Natural killer cell (primary cell): ENCODE results near the gene CORO6. TPM values are rescaled to one million over a fixed set of nuclear protein-coding genes. Genes with fewer than 3 reads are reported as not detected.

Source experiments
- ATAC-seq, 3 donors: fragments of 150-1000 bp in 2 of 3; fragments of 200-7000 bp in 1 of 3; cut with Tn5 transposase; 1 replicate in 1 of 3; 2 replicates in 2 of 3; pipeline ENCODE4 v1.10.0; 2021; ENCODE audit warnings: mild to moderate bottlenecking in 2 of 3, moderate library complexity in 2 of 3
- DNase-seq, 2 donors: peaks; one replicate each; pipeline versions ENCODE4 v3.0.0 to v3.0.0-alpha.2; 2013 to 2021; ENCODE audit warnings: mixed read lengths in 1 of 2
- H3K27ac ChIP-seq: one replicate; pipeline ENCODE4 v1.5.1; 2013; ENCODE audit warnings: mild to moderate bottlenecking, low read length
- H3K27me3 ChIP-seq: one replicate; pipeline ENCODE4 v1.6.1; 2013; ENCODE audit warnings: low read length; ENCODE audit not compliant: control insufficient read depth, insufficient read depth
- H3K36me3 ChIP-seq: one replicate; pipeline ENCODE4 v1.6.1; 2013; ENCODE audit warnings: low read length; ENCODE audit not compliant: control insufficient read depth, insufficient read depth
- H3K4me1 ChIP-seq: one replicate; pipeline ENCODE4 v1.6.1; 2013; ENCODE audit warnings: low read length; ENCODE audit not compliant: control insufficient read depth, insufficient read depth
- H3K4me3 ChIP-seq: one replicate; pipeline ENCODE4 v1.5.1; 2013; ENCODE audit warnings: low read length
- H3K9me3 ChIP-seq: one replicate; pipeline ENCODE4 v1.6.1; 2013; ENCODE audit warnings: low read length; ENCODE audit not compliant: control insufficient read depth, insufficient read depth
- H3K27ac Mint-ChIP-seq, 2 donors: one replicate each; pipeline ENCODE4 v1.8.0; 2022; ENCODE audit warnings: mild to moderate bottlenecking in 2 of 2, mixed read lengths in 2 of 2, moderate library complexity in 1 of 2
- H3K27me3 Mint-ChIP-seq, 2 donors: one replicate each; pipeline ENCODE4 v1.8.0; 2022; ENCODE audit warnings: low read depth in 2 of 2, mixed read lengths in 2 of 2
- H3K36me3 Mint-ChIP-seq: one replicate; pipeline ENCODE4 v1.8.0; 2022; ENCODE audit warnings: mixed read lengths
- H3K4me1 Mint-ChIP-seq, 2 donors: one replicate each; pipeline ENCODE4 v1.8.0; 2022; ENCODE audit warnings: mixed read lengths in 2 of 2
- H3K4me3 Mint-ChIP-seq: one replicate; pipeline ENCODE4 v1.8.0; 2022; ENCODE audit warnings: mild to moderate bottlenecking, moderate library complexity, mixed read lengths
- H3K9me3 Mint-ChIP-seq, 2 donors: one replicate each; pipeline ENCODE4 v1.8.0; 2022; ENCODE audit warnings: mixed read lengths in 2 of 2
- CTCF ChIP-seq: fragments of 200-600 bp; IDR thresholded peaks from one replicate; pipeline ENCODE4 v1.8.0; 2022; ENCODE audit warnings: antibody characterized with exemption
- WGBS: methylation state at CpG from one replicate; pipeline ENCODE4 v1.1.7; 2013; ENCODE audit warnings: missing lambda C conversion rate; ENCODE audit not compliant: insufficient coverage; 5-methylcytosine and 5-hydroxymethylcytosine counted together
- intact Hi-C: fragments of 100-400 bp; cut with micrococcal nuclease; formaldehyde crosslinking; loops from one replicate; pipeline ENCODE4 v1.14.2; 2022
- total RNA-seq, 4 donors: library from RNA; stranded (reverse); fragments of 120-200 nt in 1 of 4; gene quantifications; one replicate each; pipeline versions ENCODE4 v1.2.3 to v1.2.4, GENCODE V29; 2013 to 2022

The CORO6 gene
- total RNA-seq, 3 donors from 2014 or later (not counting 1 experiment from before 2014, with no cell fraction given) = 2.4 to 18.7 (median 3.9) TPM

DNA sequence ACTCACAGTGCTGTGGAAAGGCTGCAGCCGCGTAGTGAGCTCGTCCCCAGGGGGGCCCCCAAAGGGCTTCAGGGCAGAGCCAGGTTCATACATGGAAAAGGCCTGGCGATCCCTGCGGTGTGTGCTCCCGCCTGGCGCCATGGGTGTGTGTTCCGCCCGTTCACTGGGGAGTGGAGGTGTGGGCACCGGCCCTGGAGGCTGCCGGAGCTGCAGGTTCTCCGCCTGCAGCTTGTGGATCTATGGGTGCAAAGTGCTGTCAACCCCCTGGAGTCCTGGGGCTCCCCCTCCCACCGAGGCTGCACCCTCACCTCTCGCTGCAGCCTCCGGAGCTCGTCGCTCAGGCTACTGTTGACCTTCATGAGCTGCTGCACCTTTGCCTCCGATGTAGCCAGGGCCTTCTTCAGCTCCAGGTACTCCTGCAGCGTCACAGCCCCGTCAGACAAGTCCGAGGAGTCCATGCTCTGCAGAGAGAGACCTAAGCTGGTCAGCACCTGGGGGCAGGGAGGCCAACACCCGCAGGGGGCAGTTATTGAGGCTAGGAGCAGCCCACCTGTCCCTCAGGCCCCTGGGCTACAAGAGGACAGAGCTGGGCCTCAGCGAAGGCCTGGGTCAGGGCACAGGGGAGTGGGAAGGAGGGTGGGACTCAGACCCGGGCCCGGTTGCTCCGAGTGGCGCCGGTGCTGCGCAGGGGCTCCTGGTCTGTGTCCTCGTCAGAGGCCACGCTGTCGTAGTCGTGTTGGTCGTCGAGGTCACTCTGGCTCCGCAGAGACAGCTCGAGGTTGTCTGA, 46.3 kb downstream of the CORO6 start:
- H3K36me3 ChIP-seq = peaks cover 57% of the 10 kb centered on the region
- TF ChIP-seq CTCF = no peak
- H3K27me3 ChIP-seq = no peaks in the 10 kb centered on the region
- Mint-ChIP-seq H3K4me1 (peaks cover 9% of the 10 kb centered on the region in 2 donors), H3K36me3 (no peaks in the 10 kb centered on the region), H3K27me3 (no peaks in the 10 kb centered on the region), H3K27ac (no peak overlapping the region), H3K4me3 (no peak overlapping the region), H3K9me3 (no peaks in the 10 kb centered on the region)
- H3K27ac ChIP-seq = no peak overlapping the region
- peaks cover 18% of the 10 kb centered on the region for H3K4me1 ChIP-seq
- DNase-seq (no peak), ATAC-seq (no peak)
- 95% methylated on average over 37 of the region's 37 CpGs for WGBS
- no peaks in the 10 kb centered on the region for H3K9me3 ChIP-seq
- intact Hi-C loops = no loop called here
- H3K4me3 ChIP-seq = no peak overlapping the region

DNA sequence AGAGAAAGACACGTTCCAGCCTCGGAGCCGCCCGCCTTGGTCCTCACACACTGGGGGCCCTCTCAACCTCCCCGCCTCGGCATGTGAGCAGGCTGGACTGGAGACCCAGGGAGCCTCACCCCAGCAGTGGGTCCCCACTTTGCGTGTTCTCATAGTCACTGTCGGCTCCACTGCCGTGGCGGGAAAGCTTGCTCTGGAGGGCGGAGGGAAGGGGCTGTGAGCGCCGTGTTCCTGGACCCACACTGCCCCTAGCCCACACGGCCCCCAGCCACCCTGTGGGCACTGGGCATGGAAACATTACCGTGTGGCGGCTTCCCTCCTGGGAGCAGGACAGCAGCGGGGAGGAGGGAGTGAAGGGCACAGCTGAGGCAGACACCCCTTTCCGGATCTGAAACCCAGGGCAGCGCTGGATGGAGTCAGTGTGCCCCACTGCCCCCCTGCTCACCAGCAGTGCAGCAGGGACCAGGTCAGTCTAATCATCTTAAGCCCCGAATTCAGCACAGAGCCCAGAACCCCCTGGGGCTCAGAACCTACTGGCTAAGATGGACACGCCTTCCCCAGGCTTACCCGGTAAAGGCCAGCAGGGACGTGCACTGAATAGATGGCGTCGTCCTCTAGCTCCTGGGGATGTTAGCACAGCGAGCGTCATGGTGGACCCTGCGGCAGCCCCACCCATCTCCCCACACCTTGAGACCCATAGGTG, 47.0 kb downstream of the CORO6 start:
- no peak overlapping the region for H3K27ac Mint-ChIP-seq

DNA sequence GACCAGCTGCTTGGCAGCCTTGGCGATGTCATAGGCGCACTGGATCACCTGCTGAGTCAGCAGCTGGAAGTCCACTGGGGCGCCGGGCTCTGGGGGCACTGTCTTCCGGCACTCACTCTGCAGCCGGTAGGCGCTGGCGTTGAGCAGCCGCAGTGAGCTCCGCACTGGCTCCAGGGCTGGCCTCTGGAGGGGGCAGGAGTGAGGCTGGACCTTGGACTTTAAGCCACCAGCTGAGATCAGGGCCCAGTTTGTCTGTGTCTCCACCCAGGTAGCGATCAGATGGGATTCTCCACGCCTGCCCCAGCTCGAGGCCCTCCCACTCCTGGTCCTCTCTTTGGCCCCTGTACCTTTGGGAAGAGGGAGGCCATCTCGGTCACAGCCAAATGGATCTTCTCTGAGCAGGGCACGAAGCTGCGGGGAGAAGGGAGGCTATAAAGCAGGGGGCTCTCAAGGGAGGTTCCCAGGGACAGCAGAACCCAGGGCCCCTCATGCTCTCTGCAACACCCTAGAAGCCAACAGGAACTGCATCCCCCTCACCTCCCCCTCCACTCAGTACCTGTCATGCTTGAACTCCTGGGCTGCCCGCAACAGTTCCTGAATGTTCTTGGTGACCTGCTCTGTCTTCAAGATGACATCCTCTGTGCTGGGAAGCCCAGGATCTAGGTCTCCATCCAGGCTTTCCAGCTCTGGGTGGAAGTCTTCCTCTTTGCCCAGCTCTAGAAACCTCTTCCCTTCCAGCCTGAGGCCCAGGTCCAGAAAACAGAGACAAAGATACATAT, 47.8 kb downstream of the CORO6 start:
- no peaks in the 10 kb centered on the region for H3K36me3 Mint-ChIP-seq
- intact Hi-C loops = no loop called here
- Histone ChIP-seq H3K4me1 (peaks cover 11% of the 10 kb centered on the region), H3K4me3 (no peak overlapping the region), H3K36me3 (peaks cover 52% of the 10 kb centered on the region), H3K27me3 (no peaks in the 10 kb centered on the region), H3K9me3 (no peaks in the 10 kb centered on the region), H3K27ac (no peak overlapping the region)
- DNase-seq = no peak
- 94% methylated on average over 17 of the region's 17 CpGs for WGBS
- peaks cover 8 to 11% of the 10 kb centered on the region in 2 donors for H3K4me1 Mint-ChIP-seq
- no peaks in the 10 kb centered on the region for H3K9me3 Mint-ChIP-seq
- H3K27ac Mint-ChIP-seq = peak overlapping the region in 1 of 2 donors; percentile 48
- ATAC-seq = no peak
- H3K27me3 Mint-ChIP-seq = no peaks in the 10 kb centered on the region
- no peak for TF ChIP-seq CTCF
- H3K4me3 Mint-ChIP-seq = no peak overlapping the region

More for the DNA sequence above, 47.0 kb downstream of the CORO6 start:
- peaks cover 14 to 16% of the 10 kb centered on the region in 2 donors for H3K4me1 Mint-ChIP-seq
- no peaks in the 10 kb centered on the region for H3K9me3 Mint-ChIP-seq
- no peak overlapping the region for H3K4me3 Mint-ChIP-seq
- H3K36me3 ChIP-seq = peaks cover 52% of the 10 kb centered on the region
- DNase-seq = no peak
- no peak overlapping the region for H3K27ac ChIP-seq
- intact Hi-C loops = no loop called here
- H3K4me1 ChIP-seq = peaks cover 18% of the 10 kb centered on the region
- WGBS = 94% methylated on average over 28 of the region's 28 CpGs
- H3K36me3 Mint-ChIP-seq = no peaks in the 10 kb centered on the region
- H3K9me3 ChIP-seq = no peaks in the 10 kb centered on the region
- no peak for ATAC-seq
- H3K27me3 ChIP-seq = no peaks in the 10 kb centered on the region
- TF ChIP-seq CTCF = no peak
- H3K27me3 Mint-ChIP-seq = no peaks in the 10 kb centered on the region
- H3K4me3 ChIP-seq = no peak overlapping the region
